Measurements from ENCODE around the gene WHRN. TPM values are rescaled to one million over a fixed set of nuclear protein-coding genes. Genes with fewer than 3 reads are reported as not detected.

Gene WHRN
- total RNA-seq, 1 experiment from 2014 or later: 0.61 TPM

- no peak for DNase-seq (ENCODE audit: low spot score)
Measured at GRCh38 chr9:114450833-114451706, 54.2 kb downstream of the WHRN start.

- no peak for DNase-seq (ENCODE audit: low spot score)
Measured at GRCh38 chr9:114450181-114450580, 55.1 kb downstream of the WHRN start.

GRCh38 chr9:114449236-114449635, 56.0 kb downstream of the WHRN start:
- no peak for DNase-seq (ENCODE audit: low spot score)

GRCh38 chr9:114448706-114449105, 56.6 kb downstream of the WHRN start:
- no peak for DNase-seq (ENCODE audit: low spot score)

- DNase-seq (ENCODE audit: low spot score): no peak
Measured at GRCh38 chr9:114446672-114447450, 58.4 kb downstream of the WHRN start.

GRCh38 chr9:114446036-114446435, 59.2 kb downstream of the WHRN start:
- DNase-seq (ENCODE audit: low spot score): no peak

- DNase-seq (ENCODE audit: low spot score): no peak
Measured at GRCh38 chr9:114445616-114446015, 59.7 kb downstream of the WHRN start.

- DNase-seq (ENCODE audit: low spot score): no peak
Measured at GRCh38 chr9:114442022-114442421, 63.3 kb downstream of the WHRN start.

- no peak for DNase-seq (ENCODE audit: low spot score)
Measured at GRCh38 chr9:114437401-114437893, 67.8 kb downstream of the WHRN start.

GRCh38 chr9:114434878-114435311, 70.4 kb downstream of the WHRN start:
- DNase-seq (ENCODE audit: low spot score): peak; percentile 54

GRCh38 chr9:114433720-114434255, 71.5 kb downstream of the WHRN start:
- no peak for DNase-seq (ENCODE audit: low spot score)

- no peak for DNase-seq (ENCODE audit: low spot score)
Measured at GRCh38 chr9:114433086-114433485, 72.2 kb downstream of the WHRN start.

GRCh38 chr9:114432323-114433067, 72.8 kb downstream of the WHRN start:
- no peak for DNase-seq (ENCODE audit: low spot score)

GRCh38 chr9:114431770-114432169, 73.5 kb downstream of the WHRN start:
- DNase-seq (ENCODE audit: low spot score): no peak

- DNase-seq (ENCODE audit: low spot score): no peak
Measured at GRCh38 chr9:114431003-114431402, 74.3 kb downstream of the WHRN start.

GRCh38 chr9:114430457-114430856, 74.8 kb downstream of the WHRN start:
- DNase-seq (ENCODE audit: low spot score): no peak

GRCh38 chr9:114429488-114429887, 75.8 kb downstream of the WHRN start:
- no peak for DNase-seq (ENCODE audit: low spot score)

GRCh38 chr9:114428466-114428865, 76.8 kb downstream of the WHRN start:
- DNase-seq (ENCODE audit: low spot score): no peak

GRCh38 chr9:114427644-114428043, 77.6 kb downstream of the WHRN start:
- no peak for DNase-seq (ENCODE audit: low spot score)

GRCh38 chr9:114426046-114426948, 79.0 kb downstream of the WHRN start:
- no peak for DNase-seq (ENCODE audit: low spot score)
